GM06990 (cell line): ENCODE results near the gene TPP2.

Source experiments
- DNase-seq: peaks from one replicate; pipeline ENCODE4 v3.0.0-alpha.2; 2011; ENCODE audit not compliant: insufficient read length; ENCODE audit errors: extremely low read depth
- H3K27me3 ChIP-seq: replicated peaks from 2 replicates; pipeline ENCODE4 v1.6.0; 2011; ENCODE audit warnings: low read length; ENCODE audit not compliant: control insufficient read depth, insufficient read depth
- H3K36me3 ChIP-seq: 2 replicates; pipeline ENCODE4 v1.5.1; 2011; ENCODE audit warnings: low read length; ENCODE audit not compliant: control insufficient read depth, insufficient read depth
- H3K4me3 ChIP-seq: replicated peaks from 2 replicates; pipeline ENCODE4 v1.5.1; 2011; ENCODE audit warnings: low read depth, mild to moderate bottlenecking, control low read depth, low read length
- CTCF ChIP-seq: IDR thresholded peaks from 2 replicates; pipeline ENCODE4 v1.5.1; 2011; ENCODE audit warnings: low read length, control low read depth, mild to moderate bottlenecking, inconsistent platforms; ENCODE audit not compliant: insufficient read depth, poor library complexity, severe bottlenecking

The TPP2 gene

GRCh38 chr13:102687520-102687919, 90.7 kb downstream of the TPP2 start:
- TF ChIP-seq CTCF = no peak
- Histone ChIP-seq H3K4me3 (no peak overlapping the region), H3K27me3 (no peaks in the 10 kb centered on the region), H3K36me3 (no peaks in the 10 kb centered on the region)
- no peak for DNase-seq

GRCh38 chr13:102688306-102688973, 91.7 kb downstream of the TPP2 start:
- no peak for TF ChIP-seq CTCF
- no peaks in the 10 kb centered on the region for H3K36me3 ChIP-seq
- H3K27me3 ChIP-seq = no peaks in the 10 kb centered on the region
- no peak for DNase-seq
- H3K4me3 ChIP-seq = no peak overlapping the region

DNA sequence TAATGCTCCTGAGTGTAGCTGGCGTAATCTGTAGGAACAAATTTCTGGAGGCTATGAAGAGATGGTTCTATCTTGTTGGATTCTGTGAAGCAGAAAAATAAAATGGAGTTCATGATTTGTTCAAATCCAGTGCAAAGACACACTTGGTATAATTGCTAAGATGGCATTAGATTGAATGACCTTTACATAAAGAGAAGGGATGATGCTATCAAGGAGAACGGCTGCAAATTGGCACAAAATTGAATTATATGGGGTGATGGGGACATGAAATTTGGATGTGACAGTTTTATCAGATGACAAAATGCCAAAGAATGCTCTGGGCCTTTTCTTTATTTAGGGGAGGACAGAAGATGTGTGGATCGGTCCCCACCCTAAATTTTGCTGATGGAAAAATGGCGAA, 94.1 kb downstream of the TPP2 start:
- no peaks in the 10 kb centered on the region for H3K27me3 ChIP-seq
- no peak for TF ChIP-seq CTCF

DNA sequence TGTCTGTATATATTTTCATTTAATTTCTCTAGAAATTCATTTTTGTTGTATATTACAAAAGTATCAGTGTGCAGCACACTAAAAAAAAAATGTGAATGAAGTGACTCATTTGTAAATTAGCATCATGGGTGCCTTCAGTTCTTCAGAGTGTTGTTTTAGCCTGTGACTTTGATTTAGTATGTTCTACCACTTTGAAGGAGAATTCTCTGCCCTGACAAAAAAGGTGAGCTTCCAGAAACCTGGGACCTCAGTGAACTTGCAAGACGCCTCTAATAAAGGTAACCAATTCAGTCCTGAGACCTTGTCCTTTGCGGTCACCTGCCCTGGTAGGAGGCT, 95.7 kb downstream of the TPP2 start:
- no peak for DNase-seq
- H3K4me3 ChIP-seq = no peak overlapping the region
- H3K36me3 ChIP-seq = no peaks in the 10 kb centered on the region
- TF ChIP-seq CTCF = no peak
- no peaks in the 10 kb centered on the region for H3K27me3 ChIP-seq

More for the DNA sequence above, 94.1 kb downstream of the TPP2 start:
- H3K36me3 ChIP-seq = no peaks in the 10 kb centered on the region
- DNase-seq = no peak
- H3K4me3 ChIP-seq = no peak overlapping the region

DNA sequence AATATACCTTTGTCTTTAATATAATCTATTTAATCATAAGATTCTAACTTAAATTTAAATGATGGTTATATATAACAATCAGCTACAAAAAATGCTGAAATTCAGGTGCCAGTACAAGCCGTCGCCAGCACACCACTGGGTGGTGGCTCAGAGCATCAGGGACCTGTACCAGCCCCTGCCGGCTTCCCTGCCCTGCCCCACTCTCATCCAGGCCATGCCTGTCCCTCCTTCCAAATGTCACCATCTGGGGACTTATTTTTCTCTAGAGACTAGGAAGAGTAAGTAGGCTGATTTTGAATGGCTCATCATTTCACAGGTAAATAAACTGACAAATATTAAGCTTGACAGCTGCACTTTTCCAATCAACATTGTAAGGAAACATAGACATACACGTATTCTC, 96.5 kb downstream of the TPP2 start:
- TF ChIP-seq CTCF = no peak
- Histone ChIP-seq H3K36me3 (no peaks in the 10 kb centered on the region), H3K27me3 (no peaks in the 10 kb centered on the region), H3K4me3 (no peak overlapping the region)
- no peak for DNase-seq

- DNase-seq = no peak
- Histone ChIP-seq H3K36me3 (no peaks in the 10 kb centered on the region), H3K4me3 (no peak overlapping the region), H3K27me3 (no peaks in the 10 kb centered on the region)
- no peak for TF ChIP-seq CTCF
Measured at GRCh38 chr13:102693776-102694175, 97.0 kb downstream of the TPP2 start.
